Uterus (tissue), 2 donors: ENCODE data around the gene MRPL55.

Source experiments
- CTCF ChIP-seq, 4 experiments: fragments of 200-600 bp in 2 of 4; fragments of 450-650 bp in 2 of 4; sonication (generic) in 2 of 4; IDR thresholded peaks; one replicate each; pipeline ENCODE4 v1.5.1; 2016 to 2019; ENCODE audit warnings: antibody characterized with exemption in 4 of 4, mild to moderate bottlenecking in 2 of 4, moderate library complexity in 1 of 4
- POLR2A ChIP-seq, 2 donors: fragments of 450-650 bp; IDR thresholded peaks; one replicate each; pipeline ENCODE4 v1.6.1; 2016; ENCODE audit warnings: antibody characterized with exemption in 2 of 2, mild to moderate bottlenecking in 1 of 2, moderate library complexity in 1 of 2

DNA sequence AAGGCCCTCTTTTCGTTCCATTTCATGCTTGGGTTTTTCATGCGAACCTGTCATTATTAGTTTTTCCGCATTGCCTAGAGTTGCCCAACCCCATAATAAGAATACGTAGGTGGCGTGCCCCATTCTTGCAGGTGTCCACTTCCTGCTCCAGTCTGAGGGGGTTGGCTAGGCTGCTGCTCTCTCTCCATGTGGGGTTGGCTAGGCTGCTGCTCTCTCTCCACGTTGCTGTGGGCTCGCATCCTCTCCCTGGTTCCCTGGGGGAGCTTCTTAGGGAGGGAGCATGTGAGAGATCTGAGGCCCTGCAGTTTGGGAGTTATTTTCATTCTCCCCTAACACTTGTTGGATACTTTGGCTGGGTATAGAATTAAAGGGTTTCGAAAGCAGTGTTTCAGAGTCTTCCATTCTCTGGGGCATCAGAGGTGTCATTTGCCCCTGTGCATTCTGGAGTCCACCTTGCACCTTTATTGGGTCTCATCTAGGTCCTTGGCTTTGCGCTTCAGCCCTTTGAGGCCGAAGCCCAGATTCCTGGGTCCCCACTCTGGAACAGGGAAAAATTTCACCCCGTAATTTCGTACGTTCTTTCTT is 14.6 kb downstream of the MRPL55 start:
- TF ChIP-seq CTCF (IDR thresholded peaks at IDR 0.05), result no peak
- TF ChIP-seq POLR2A (IDR thresholded peaks at IDR 0.05), result no peak
